NT2/D1 (cell line): Measurements from ENCODE around the gene EPOP.

Experiments
- YY1 ChIP-seq: IDR thresholded peaks from 2 replicates; pipeline ENCODE4 v1.6.1; 2011; ENCODE audit not compliant: insufficient read length, insufficient read depth
- ZNF274 ChIP-seq: IDR thresholded peaks from 2 replicates; pipeline ENCODE4 v1.6.1; 2011; ENCODE audit warnings: mild to moderate bottlenecking, low read depth, low read length

GRCh38 chr17:38632334-38632733, 42.4 kb downstream of the EPOP start:
- TF ChIP-seq YY1, result no peak
- no peak for TF ChIP-seq ZNF274
